Transverse colon (tissue), 3 donors: ENCODE measurements around the gene SERINC5.

Experiments used
- CTCF ChIP-seq, 5 experiments: fragments of 200-600 bp in 3 of 5; fragments of 450-650 bp in 2 of 5; sonication (generic) in 3 of 5; IDR thresholded peaks; 1 replicate in 2 of 5; 2 replicates in 3 of 5; pipeline ENCODE4 v1.5.1; 2016 to 2017; ENCODE audit warnings: antibody characterized with exemption in 5 of 5, inconsistent platforms in 3 of 5, mild to moderate bottlenecking in 2 of 5, moderate library complexity in 1 of 5
- EP300 ChIP-seq: sonication (generic); formaldehyde crosslinking; IDR thresholded peaks from one replicate; pipeline ENCODE4 v1.6.1; 2017; ENCODE audit warnings: antibody characterized with exemption, low read depth
- POLR2A ChIP-seq: fragments of 450-650 bp; IDR thresholded peaks from one replicate; pipeline ENCODE4 v1.6.1; 2016; ENCODE audit warnings: antibody characterized with exemption, mild to moderate bottlenecking, moderate library complexity

- TF ChIP-seq CTCF (IDR thresholded peaks at IDR 0.05) (no peak), POLR2A (no peak), EP300 (no peak)
These were observed 103.1 kb downstream of the SERINC5 start for GRCh38 chr5:80152778-80153177.
